HCT116 (cell line): ENCODE measurements around the gene PDSS2. TPM values are rescaled to one million over a fixed set of nuclear protein-coding genes. Genes with fewer than 3 reads are reported as not detected.

Source experiments
- ATAC-seq: fragments of 200-7000 bp; cut with Tn5 transposase; 2 replicates; pipeline ENCODE4 v1.9.1; 2020; ENCODE audit warnings: mild to moderate bottlenecking, moderate library complexity
- BruUV-seq: library from RNA; stranded (reverse); fragments of 400-500 nt; replicated peaks from 2 replicates; lab custom pipeline; 2021; lab: Mats Ljungman, UMichigan
- CTCF ChIA-PET: fragments of 300-600 bp; sonication (Branson Sonifier 250); formaldehyde crosslinking; loops from one replicate; lab custom pipeline; 2021; ENCODE audit warnings: antibody characterized with exemption; lab: Charles Lee
- POLR2A ChIA-PET: fragments of 300-600, 350-600 bp; sonication (Branson Sonifier 250); formaldehyde crosslinking; loops from one replicate; lab custom pipeline; 2021; ENCODE audit warnings: antibody characterized with exemption; lab: Charles Lee
- RAD21 ChIA-PET, 2 experiments: fragments of 300-600 bp; sonication (Branson Sonifier 250); formaldehyde crosslinking; loops; one replicate each; lab custom pipeline; 2023; ENCODE audit warnings: low total read pairs in 2 of 2; ENCODE audit not compliant: uncharacterized antibody in 2 of 2, unreplicated experiment in 2 of 2, low non-redundant PET in 1 of 2; lab: Charles Lee
- DNase-seq: peaks from one replicate; pipeline ENCODE4 v3.0.0-alpha.2; 2010; ENCODE audit warnings: low read depth, low spot score
- H2AFZ ChIP-seq: fragments of 200-600 bp; shearing (Covaris generic), sonication (generic); 2 replicates; pipeline ENCODE4 v1.6.1; 2017; ENCODE audit warnings: low read depth, mixed run types, mixed read lengths, antibody characterized with exemption, low read length; ENCODE audit not compliant: poor library complexity, severe bottlenecking
- H3K27ac ChIP-seq: 2 replicates; pipeline ENCODE4 v1.5.1; 2012; ENCODE audit warnings: low read depth, low read length
- H3K27me3 ChIP-seq: fragments of 200-600 bp; sonication (generic); 2 replicates; pipeline ENCODE4 v1.6.1; 2016; ENCODE audit warnings: mixed run types, low read length, mixed read lengths; ENCODE audit not compliant: insufficient read depth
- H3K36me3 ChIP-seq, 2 experiments: fragments of 200-500 bp in 1 of 2; fragments of 200-600 bp in 1 of 2; sonication (Bioruptor generic) in 1 of 2; sonication (generic) in 1 of 2; 2 replicates each; pipeline versions ENCODE4 v1.5.1 to v1.6.1; 2014 to 2016; ENCODE audit warnings: low read length in 2 of 2, inconsistent platforms in 1 of 2, mixed read lengths in 1 of 2, mixed run types in 1 of 2; ENCODE audit not compliant: insufficient read depth in 2 of 2, control insufficient read depth in 1 of 2
- H3K4me1 ChIP-seq, 2 experiments: fragments of 200-600 bp in 1 of 2; sonication (generic) in 1 of 2; 2 replicates each; pipeline versions ENCODE4 v1.5.1 to v1.6.1; 2012 to 2017; ENCODE audit warnings: low read length in 2 of 2, inconsistent platforms in 1 of 2, mild to moderate bottlenecking in 1 of 2, mixed read lengths in 1 of 2, mixed run types in 1 of 2, moderate library complexity in 1 of 2; ENCODE audit not compliant: insufficient read depth in 2 of 2, control insufficient read depth in 1 of 2
- H3K4me2 ChIP-seq: fragments of 200-600 bp; sonication (generic); 2 replicates; pipeline ENCODE4 v1.6.1; 2017; ENCODE audit warnings: mixed run types, low read length, mixed read lengths
- H3K4me3 ChIP-seq, 2 experiments: fragments of 200-600 bp in 1 of 2; sonication (generic) in 1 of 2; replicated peaks in 1 of 2; 2 replicates each; pipeline ENCODE4 v1.5.1; 2011 to 2016; ENCODE audit warnings: low read length in 2 of 2, control low read depth in 1 of 2, low read depth in 1 of 2, mild to moderate bottlenecking in 1 of 2, mixed read lengths in 1 of 2, mixed run types in 1 of 2
- H3K79me2 ChIP-seq: fragments of 200-600 bp; sonication (generic); 2 replicates; pipeline ENCODE4 v1.6.1; 2017; ENCODE audit warnings: mild to moderate bottlenecking, mixed run types, low read length, moderate library complexity, mixed read lengths; ENCODE audit not compliant: insufficient read depth
- H3K9ac ChIP-seq: fragments of 200-600 bp; sonication (generic); 2 replicates; pipeline ENCODE4 v1.6.1; 2016; ENCODE audit warnings: low read length, mixed read lengths
- H3K9me2 ChIP-seq: fragments of 200-600 bp; sonication (generic), shearing (Covaris generic); 2 replicates; pipeline ENCODE4 v1.6.1; 2017; ENCODE audit warnings: mixed run types, mild to moderate bottlenecking, moderate library complexity; ENCODE audit not compliant: insufficient read depth
- H3K9me3 ChIP-seq, 2 experiments: fragments of 200-500 bp in 1 of 2; fragments of 200-600 bp in 1 of 2; sonication (Bioruptor generic) in 1 of 2; sonication (generic) in 1 of 2; 2 replicates each; pipeline ENCODE4 v1.6.1; 2014 to 2017; ENCODE audit warnings: low read length in 2 of 2, mixed read lengths in 2 of 2, inconsistent platforms in 1 of 2, low read depth in 1 of 2, mild to moderate bottlenecking in 1 of 2, mixed run types in 1 of 2, moderate library complexity in 1 of 2; ENCODE audit not compliant: control insufficient read depth in 1 of 2, insufficient read depth in 1 of 2
- H4K20me1 ChIP-seq: fragments of 200-600 bp; sonication (generic), shearing (Covaris generic); 2 replicates; pipeline ENCODE4 v1.6.1; 2017; ENCODE audit warnings: mixed run types, mild to moderate bottlenecking, moderate library complexity; ENCODE audit not compliant: insufficient read depth
- ELF1 ChIP-seq: IDR thresholded peaks from 2 replicates; pipeline ENCODE4 v1.6.1; 2012; ENCODE audit warnings: low read depth, borderline replicate concordance
- EZH2 ChIP-seq: fragments of 200-600 bp; sonication (generic); IDR thresholded peaks from 2 replicates; pipeline ENCODE4 v1.6.1; 2017; ENCODE audit warnings: antibody characterized with exemption, mixed run types
- EZH2phosphoT487 ChIP-seq: fragments of 200-600 bp; IDR thresholded peaks from 2 replicates; pipeline ENCODE4 v1.6.1; 2018; ENCODE audit warnings: antibody characterized with exemption, borderline replicate concordance
- POLR2AphosphoS5 ChIP-seq: IDR thresholded peaks from 2 replicates; pipeline ENCODE4 v1.6.1; 2011; ENCODE audit warnings: mild to moderate bottlenecking, low read depth, low read length, moderate library complexity
- RAD21 ChIP-seq: IDR thresholded peaks from 2 replicates; pipeline ENCODE4 v1.6.1; 2012; ENCODE audit warnings: low read depth, mild to moderate bottlenecking
- SRF ChIP-seq: IDR thresholded peaks from 2 replicates; pipeline ENCODE4 v1.6.1; 2012; ENCODE audit warnings: low read depth
- YY1 ChIP-seq: IDR thresholded peaks from 2 replicates; pipeline ENCODE4 v1.6.1; 2011; ENCODE audit warnings: low read length, low read depth, moderate library complexity, mild to moderate bottlenecking; ENCODE audit not compliant: insufficient replicate concordance; ENCODE audit errors: extremely low read depth
- ZFX ChIP-seq: fragments of 450-650 bp; IDR thresholded peaks from 2 replicates; pipeline ENCODE4 v1.6.1; 2017
- ZNF274 ChIP-seq: fragments of 200-500 bp; sonication (Bioruptor generic); IDR thresholded peaks from 2 replicates; pipeline ENCODE4 v1.6.1; 2014; ENCODE audit warnings: mild to moderate bottlenecking, low read depth, low read length, inconsistent platforms
- intact Hi-C: fragments of 100-400 bp; cut with micrococcal nuclease; formaldehyde crosslinking; loops from 2 replicates; pipeline ENCODE4 v1.10.0; 2022
- total RNA-seq: library from RNA; stranded (reverse); gene quantifications from one replicate; pipeline ENCODE4 v1.2.1, GENCODE V29; 2021; ENCODE audit not compliant: unreplicated experiment
- TF ChIP-seq, protein P1 (sequence below), 3 experiments: fragments of 200-600 bp in 1 of 3; sonication (generic) in 1 of 3; IDR thresholded peaks in 2 of 3; conservative IDR thresholded peaks in 1 of 3; 2 replicates each; pipeline ENCODE4 v1.5.1; 2012 to 2017; ENCODE audit warnings: low read depth in 2 of 3, low read length in 2 of 3, antibody characterized with exemption in 1 of 3, borderline replicate concordance in 1 of 3, control low read depth in 1 of 3, mild to moderate bottlenecking in 1 of 3, mixed read lengths in 1 of 3, mixed run types in 1 of 3, moderate library complexity in 1 of 3; ENCODE audit not compliant: insufficient read depth in 1 of 3

The PDSS2 gene
- total RNA-seq, 1 experiment from 2014 or later = 12.2 TPM

DNA sequence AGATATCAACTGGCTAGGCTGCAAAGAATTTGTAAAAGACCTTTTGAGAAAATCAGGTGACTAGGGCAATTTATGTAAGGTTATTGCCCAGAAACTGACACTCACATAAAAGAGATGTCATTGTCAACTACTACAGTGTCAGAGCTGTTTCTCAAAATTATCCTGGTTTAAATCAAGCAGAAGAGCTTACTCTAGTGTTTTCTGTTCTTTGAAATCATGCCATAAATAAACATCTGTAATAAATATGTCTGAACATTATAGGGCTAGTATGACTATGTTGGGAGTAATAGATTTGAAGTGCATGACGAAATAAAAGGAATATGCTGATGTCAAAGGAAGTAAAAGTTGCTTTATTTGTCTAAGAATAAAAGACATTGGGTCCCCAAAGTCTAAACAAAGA, 11.0 kb upstream of the PDSS2 start:
- Histone ChIP-seq H4K20me1 (no peaks in the 10 kb centered on the region), H3K4me2 (no peak overlapping the region), H3K4me1 (no peaks in the 10 kb centered on the region), H3K79me2 (no peaks in the 10 kb centered on the region), H3K27me3 (no peaks in the 10 kb centered on the region), H3K9ac (no peak overlapping the region), H3K36me3 (no peaks in the 10 kb centered on the region), H3K9me3 (no peaks in the 10 kb centered on the region), H3K27ac (no peak overlapping the region), H3K4me3 (no peak overlapping the region), H3K9me2 (no peaks in the 10 kb centered on the region), H2AFZ (no peak overlapping the region)
- DNase-seq (no peak), ATAC-seq (no peak)
- BruUV-seq = no TSS peak
- ChIA-PET RAD21 (no interaction called here), CTCF (no interaction called here), POLR2A (no interaction called here)
- TF ChIP-seq RAD21 (no peak), ZFX (no peak), SRF (no peak), YY1 (no peak), EZH2 (no peak), EZH2phosphoT487 (no peak), ZNF274 (no peak), ELF1 (no peak), POLR2AphosphoS5 (no peak)
- TF ChIP-seq, protein P1, sequence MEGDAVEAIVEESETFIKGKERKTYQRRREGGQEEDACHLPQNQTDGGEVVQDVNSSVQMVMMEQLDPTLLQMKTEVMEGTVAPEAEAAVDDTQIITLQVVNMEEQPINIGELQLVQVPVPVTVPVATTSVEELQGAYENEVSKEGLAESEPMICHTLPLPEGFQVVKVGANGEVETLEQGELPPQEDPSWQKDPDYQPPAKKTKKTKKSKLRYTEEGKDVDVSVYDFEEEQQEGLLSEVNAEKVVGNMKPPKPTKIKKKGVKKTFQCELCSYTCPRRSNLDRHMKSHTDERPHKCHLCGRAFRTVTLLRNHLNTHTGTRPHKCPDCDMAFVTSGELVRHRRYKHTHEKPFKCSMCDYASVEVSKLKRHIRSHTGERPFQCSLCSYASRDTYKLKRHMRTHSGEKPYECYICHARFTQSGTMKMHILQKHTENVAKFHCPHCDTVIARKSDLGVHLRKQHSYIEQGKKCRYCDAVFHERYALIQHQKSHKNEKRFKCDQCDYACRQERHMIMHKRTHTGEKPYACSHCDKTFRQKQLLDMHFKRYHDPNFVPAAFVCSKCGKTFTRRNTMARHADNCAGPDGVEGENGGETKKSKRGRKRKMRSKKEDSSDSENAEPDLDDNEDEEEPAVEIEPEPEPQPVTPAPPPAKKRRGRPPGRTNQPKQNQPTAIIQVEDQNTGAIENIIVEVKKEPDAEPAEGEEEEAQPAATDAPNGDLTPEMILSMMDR (IDR thresholded peaks at IDR 0.05 in 2 of 3, conservative IDR thresholded peaks at IDR 0.05 in 1 of 3; ENCODE audit: borderline replicate concordance in 1 of 3, insufficient read depth in 1 of 3, low read depth in 2 of 3, low read length in 2 of 3) = no peak
- intact Hi-C loops = no loop called here
